OCI-M2 (cell line): Measurements from ENCODE around the gene FBXL19.

Experiments used
- DNase-seq: peaks from one replicate; lab custom pipeline; 2025; ENCODE audit not compliant: unreplicated experiment; lab: John Stamatoyannopoulos, UW

The FBXL19 gene

DNA sequence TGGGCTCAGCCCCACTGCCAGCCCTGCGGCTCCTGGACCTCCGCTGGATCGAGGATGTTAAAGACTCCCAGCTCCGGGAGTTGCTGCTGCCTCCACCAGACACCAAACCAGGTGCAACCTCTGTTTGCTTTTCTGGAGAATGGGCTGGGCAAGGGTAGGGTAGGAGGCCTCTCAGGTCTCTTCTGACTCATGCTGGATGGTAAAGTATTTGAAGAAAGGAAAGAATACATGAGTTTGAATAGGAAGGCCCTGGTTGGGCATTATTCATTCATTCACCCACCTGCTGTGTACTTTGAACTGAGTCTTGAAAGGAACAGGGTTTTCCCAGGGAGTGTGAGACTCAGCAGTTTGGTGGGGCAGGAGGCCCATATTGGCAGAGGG lies 19.0 kb downstream of the FBXL19 start:
- no peak for DNase-seq

DNA sequence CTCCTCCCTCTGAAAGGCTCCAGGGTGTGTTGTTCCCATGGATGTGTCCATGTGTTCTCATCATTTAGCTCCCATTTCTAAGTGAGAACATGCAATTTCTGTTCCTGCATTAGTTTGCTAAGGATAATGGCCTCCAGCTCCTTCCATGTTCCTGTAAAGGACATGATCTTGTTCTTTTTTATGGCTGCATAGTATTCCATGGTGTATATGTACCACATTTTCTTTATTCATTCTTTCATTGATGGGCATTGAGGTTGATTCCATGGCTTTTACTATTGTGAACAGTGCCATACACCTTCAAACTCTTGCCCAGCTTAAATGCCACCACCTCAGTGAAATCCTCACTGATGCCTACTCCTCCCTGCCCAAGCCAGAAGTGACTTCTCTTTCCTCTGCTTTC lies 21.0 kb downstream of the FBXL19 start:
- no peak for DNase-seq

DNA sequence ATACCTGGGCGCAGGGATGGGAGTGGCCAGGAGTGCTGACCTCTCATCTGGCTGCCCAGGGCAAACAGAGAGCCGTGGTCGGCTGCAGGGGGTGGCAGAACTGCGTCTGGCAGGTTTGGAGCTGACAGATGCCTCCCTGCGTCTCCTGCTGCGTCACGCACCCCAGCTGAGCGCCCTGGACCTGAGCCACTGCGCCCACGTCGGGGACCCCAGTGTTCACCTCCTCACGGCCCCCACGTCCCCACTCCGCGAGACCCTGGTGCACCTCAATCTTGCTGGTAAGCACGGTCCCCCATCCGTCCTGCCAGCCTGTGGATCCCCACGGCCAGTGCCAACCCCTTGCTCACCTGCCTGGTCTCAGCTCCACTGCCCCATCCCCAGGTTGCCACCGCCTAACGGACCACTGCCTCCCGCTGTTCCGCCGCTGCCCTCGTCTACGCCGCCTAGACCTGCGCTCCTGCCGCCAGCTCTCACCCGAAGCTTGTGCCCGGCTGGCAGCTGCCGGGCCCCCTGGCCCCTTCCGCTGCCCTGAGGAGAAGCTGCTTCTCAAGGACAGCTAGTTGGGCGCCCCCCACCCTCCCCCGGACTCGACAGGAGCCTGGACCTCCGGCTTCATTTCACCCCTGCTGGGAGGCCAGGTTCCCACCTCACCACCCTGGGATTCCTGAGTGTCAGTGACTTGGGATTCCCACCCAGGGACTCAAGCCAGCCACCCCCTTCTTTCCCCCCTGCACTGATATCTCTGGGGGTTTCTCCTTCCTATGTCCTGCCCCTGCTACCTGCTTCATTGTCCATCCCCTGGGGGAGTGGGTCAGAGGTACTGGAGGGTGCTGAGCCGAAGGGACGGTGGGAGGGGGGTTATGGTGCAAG lies 23.5 kb downstream of the FBXL19 start:
- DNase-seq = no peak

DNA sequence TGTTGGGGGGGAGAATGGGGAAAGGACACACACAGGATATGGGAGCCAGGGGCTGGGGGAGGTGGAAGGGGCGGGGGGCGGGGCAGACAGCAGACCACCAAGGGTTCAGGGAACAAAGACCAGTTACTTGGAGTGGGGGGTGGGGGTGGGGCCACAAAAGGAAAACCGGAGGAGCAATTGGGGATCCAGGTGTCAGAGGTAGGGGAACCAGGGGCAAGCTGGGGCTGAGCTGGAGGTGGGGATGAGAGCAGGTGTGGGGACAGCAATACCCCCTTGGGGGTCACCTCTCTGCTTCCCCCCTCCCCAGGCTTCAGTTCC lies 24.1 kb downstream of the FBXL19 start:
- no peak for DNase-seq

DNA sequence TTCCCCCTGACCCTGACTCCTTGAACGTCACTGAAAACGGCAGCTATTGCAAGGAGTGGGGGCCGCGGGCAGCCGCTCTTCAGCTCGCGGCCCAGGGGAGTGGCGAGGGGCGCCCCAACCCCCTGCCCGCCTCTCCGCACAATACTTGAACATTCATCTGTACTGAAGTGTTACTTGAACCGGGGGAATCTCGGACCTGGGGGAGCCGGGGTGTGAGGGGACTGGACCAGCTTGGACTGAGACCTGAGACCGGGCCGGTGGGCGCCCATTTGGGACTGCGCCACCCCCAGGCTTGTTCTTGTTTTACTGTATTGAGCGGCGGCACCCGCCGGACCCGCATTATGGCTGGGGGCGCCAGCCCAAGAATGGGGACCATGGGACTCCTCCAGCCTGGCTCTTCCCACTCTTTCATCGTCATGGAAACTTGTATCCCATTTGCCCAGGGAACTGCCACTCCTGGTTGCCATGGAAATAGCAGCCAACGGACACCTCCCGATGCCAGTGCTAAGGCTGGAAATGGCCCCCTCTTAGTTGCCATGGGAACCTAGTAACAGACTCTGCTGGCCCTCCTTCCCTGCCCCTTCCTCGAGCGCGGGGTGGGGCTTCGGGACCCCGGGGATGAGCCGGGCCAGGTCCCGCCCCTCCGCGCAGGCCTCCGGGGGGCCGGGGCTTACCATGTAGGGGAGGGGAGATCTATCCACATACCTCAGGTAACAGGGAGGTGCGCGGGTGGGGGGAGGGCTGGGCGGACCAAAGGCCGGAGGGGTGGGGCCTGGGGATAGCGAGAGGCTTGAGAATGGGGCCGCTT lies 24.7 kb downstream of the FBXL19 start:
- no peak for DNase-seq

DNA sequence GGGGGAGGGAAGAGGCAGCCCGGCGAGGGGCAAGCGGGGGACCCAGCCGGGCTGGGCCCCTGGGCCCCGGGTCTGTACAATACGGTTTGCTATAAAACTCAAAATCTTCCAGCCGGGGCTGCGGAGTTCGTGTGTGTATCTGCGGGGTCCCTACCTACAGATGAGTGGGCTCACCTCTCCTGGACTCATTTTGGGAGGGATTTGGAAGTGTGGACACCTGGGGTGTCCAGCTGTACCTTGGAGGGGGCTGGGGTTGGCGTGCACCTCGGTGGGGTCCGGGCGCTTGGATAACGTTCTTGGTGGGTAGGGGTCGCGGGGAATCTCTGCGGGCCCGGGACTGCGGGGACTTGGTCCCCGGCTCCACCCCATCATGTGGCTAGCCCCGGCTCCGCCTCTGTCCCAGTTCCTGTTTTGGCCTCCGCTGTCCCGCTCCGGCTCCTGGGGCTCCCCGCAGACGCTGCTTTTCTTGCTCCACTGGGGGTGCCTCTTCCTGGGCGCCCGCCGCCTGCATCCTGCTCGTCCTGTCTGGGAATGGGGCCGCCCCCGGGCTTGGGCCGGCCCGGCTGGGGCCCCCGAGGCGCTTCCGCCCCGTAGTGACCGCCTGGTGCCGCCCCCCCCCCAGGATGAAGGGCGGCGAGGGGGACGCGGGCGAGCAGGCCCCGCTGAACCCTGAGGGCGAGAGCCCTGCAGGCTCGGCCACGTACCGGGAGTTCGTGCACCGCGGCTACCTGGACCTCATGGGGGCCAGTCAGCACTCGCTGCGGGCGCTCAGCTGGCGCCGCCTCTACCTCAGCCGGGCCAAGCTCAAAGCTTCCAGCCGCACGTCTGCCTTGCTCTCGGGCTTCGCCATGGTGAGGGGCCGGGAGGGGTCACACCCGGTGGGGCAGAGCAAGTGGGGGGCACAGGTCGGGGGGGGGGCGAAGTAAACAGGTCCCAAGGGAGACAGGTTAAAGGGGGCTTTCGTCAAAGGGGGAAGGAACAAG lies 25.6 kb downstream of the FBXL19 start, which contains the start of gene ORAI3:
Gene ORAI3 (plus strand): TSS at position 402 of the 983 bp plus-strand sequence. CDS start 222 bp downstream, at position 624.
- DNase-seq = no peak

DNA sequence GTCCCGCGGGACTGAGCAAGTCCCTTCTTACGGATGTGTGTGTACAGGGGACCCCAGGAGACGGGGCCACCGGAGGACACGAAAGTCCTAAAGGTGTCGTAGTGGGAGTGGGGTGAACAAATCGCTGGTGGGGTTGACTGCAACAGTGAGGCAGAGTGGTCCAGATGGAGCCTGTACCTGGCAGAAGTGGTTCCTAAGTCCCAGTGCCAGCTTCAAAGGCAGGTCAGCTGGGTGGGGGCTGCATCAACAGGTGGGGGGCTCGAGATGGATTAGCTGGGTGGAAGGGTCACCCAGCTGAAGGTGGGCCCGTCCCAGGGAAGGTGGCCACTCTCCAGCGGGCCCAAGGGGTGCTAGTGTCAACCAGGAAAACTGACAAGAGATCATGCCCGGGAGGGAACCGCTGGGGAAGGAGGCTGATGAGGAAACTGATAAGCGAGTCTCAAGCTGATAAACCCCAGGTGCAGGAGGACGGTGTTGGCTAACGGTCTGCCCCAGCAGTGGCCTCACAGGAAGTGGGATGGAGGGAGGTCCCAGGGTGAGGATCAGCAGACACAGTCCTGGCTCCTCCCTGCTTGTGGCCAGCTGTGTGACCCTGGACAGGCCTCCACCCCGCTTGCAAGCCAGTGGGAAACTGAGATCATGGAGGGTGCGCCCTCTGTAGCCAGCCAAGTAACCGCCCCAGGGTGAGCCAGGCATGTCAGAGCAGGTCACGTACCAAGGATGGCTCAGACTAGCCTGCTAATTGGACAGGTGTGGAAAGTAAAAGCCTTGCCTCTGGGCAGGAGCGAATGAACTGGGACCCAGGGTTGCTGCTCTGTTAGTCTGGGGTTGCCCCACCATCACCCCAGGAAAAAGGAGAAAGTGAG lies 26.5 kb downstream of the FBXL19 start:
- DNase-seq = no peak

DNA sequence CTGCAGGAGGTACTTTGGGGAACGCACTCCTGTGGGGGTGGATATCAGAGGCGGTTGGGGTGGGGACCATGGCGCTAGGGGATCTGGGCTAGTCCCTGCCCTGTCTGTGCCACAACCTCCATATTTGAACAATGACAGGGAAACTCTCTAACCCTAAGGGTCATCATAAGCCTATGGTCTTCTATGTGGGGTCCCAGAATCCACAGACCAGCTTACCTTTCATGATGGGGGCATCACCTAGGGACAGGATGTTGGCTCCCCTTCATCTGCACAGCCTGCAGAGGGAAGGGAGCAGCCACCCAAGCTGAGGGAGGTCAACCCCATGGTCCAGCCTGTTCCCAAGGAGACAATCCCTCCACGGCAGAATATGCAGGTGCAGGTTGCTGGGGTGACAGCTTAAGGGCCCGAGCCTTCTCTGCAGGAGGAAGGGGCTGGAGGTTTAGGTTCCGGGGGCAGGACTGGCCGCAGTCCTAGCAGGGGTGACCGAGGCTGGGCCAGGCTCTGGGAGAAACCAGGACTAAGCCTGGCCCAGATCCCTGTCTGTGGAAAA lies 27.2 kb downstream of the FBXL19 start:
- DNase-seq = no peak

DNA sequence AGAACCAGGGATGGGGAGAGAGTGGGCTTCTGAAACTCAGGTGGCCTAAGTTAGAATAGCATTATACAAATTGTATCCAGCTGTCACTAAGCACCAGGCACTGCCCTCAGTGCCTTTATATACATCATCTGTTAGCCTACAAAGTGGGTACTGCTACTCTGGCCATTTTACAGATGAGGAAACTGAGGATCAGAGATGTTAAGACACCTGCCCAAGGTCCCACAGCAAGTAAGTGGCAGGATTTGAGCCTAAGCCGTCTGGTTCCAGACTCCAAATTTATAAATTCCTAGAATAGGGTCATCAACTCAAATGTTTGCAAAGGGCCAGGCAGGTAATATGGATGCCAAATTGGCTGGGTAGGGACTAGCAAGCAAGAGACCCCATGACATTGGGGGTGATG lies 27.8 kb downstream of the FBXL19 start:
- no peak for DNase-seq

DNA sequence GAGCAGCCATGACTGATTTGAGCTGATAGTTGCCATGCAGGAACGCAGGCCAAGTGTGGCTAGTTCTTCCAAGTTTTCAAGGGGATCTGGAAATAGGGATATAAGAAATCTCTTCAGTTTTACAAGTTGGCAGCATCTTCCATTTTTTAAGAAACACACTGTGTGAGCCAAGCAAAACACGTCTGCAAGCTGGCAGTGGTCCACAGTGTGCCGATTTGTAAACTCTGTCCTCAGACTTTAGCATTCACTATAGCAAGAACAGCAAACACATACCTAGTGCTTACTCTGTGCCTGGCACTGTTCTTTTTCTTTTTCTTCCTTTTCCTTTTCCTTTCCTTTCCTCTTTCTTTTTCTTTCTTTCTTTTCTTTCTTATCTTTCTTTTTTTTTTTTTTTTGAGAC lies 28.4 kb downstream of the FBXL19 start:
- DNase-seq = no peak

DNA sequence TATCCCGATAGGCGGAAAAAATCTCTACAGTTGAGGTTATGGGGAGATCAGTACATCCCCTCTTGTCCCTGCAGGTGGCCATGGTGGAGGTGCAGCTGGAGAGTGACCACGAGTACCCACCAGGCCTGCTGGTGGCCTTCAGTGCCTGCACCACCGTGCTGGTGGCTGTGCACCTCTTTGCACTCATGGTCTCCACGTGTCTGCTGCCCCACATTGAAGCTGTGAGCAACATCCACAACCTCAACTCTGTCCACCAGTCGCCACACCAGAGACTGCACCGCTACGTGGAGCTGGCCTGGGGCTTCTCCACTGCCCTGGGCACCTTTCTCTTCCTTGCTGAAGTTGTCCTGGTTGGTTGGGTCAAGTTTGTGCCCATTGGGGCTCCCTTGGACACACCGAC lies 29.7 kb downstream of the FBXL19 start:
- DNase-seq = no peak

DNA sequence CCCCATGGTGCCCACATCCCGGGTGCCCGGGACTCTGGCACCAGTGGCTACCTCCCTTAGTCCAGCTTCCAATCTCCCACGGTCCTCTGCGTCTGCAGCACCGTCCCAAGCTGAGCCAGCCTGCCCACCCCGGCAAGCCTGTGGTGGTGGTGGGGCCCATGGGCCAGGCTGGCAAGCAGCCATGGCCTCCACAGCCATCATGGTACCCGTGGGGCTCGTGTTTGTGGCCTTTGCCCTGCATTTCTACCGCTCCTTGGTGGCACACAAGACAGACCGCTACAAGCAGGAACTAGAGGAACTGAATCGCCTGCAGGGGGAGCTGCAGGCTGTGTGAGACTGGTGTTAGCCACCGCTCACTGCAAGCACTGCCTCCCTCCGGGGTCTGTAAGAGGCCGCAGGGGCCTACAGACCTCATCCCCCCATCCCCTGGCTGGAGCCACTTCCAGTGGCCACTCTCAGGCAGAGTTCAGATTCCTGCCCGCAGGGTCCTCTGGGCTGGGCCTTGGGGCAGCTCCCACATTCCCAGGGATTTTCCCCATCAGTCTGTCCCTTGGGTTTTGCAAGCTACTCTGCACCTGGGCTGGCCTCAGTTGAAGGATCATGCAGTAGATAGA lies 30.2 kb downstream of the FBXL19 start:
- DNase-seq = peak; percentile 49

DNA sequence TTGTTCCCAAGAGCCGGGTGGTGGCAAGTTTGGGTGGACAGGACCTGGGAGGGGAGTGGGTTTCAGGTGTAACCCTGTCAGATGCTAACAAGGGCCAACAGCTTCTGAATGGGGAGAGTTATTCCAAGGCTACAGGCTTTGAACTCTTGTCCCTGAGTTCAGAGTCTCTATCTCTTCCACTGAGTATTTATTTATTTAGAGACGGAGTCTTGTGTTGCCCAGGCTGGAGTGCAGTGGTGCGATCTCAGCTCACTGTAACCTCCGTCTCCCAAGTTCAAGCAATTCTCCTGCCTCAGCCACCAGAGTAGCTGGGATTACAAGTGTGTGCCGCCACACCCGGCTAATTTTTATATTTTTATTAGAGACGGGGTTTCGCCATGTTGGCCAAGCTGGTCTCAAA lies 31.6 kb downstream of the FBXL19 start:
- DNase-seq = no peak

DNA sequence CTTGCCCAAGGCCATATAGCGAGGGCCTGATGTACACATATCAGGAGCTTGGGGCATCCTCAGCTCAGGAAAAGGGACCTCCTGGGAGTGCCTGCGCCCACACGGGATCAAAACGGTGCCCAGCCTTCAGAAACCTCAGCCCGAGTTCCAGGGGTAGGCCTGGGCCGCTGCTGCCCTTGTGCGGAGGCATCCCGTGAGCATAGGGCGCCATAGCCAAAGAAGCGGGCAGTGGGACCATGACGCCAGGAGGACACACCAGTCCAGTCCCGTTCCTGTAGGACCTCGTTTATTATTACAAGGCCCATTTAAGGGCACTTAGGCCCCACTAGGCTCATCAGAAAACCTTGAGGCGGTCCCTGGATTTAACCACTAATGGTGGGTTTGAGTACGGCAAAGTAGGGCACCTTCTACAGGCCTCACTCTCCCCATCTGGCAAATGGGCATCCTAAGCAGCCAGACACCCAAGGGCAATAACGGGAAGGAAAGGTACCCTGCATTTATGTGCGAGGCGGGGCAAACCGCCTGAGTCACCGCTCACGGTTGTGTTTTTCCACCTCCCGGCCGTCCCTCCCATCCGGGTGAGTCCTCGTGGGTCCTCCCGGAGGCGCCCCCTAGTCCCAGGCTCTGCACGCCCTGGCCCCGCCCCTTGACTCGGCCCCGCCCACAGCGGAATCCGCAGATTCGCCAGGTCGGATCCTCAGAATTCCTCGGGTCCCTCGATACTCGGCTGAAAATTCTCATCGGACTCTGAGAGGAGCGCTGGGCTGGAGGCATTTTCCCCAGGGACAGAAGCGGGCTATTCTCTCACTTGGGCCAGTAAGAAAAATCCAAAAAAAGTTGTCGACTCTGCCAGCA lies 33.5 kb downstream of the FBXL19 start:
- DNase-seq = no peak

DNA sequence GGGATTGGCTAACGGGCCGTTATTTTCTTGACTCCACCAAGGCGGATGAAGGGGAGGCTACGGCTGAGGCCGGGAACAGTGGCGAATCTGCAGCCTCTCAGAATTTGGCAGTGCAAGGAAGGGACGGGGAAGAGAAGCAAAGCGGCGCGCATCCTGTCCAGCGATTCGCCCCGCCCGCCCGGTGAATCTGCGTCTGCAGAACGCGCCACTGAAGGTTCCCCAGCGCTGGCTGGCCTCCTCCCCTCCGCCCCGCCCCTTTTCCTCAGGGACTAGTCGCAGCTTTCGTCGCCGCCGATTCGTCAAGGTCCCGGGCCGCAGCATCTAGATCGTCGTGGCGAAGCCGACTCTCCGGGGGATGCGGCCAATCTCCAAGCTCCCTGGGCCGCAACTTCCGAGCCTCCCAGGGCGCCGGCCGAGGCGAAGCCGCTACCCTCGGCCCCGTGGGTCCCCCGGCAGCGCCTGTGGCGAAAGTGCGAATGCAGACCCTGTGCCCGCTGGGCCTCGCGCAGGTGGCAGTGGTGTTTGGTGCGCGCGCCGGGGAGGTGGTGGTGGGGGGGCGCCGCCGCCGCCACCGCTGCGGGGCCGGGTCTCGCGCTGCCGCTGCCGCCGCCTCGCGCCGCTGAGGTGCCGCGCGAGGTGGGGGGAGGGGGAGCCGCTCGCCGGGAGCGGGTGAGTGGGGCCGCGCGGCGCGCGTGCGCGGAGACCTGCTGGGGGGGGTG lies 34.2 kb downstream of the FBXL19 start, which contains the start of gene SETD1A:
Gene SETD1A (plus strand): TSS at position 299 of the 719 bp plus-strand sequence. CDS start 978 bp downstream, outside the sequence.
- peak; percentile 35 for DNase-seq

DNA sequence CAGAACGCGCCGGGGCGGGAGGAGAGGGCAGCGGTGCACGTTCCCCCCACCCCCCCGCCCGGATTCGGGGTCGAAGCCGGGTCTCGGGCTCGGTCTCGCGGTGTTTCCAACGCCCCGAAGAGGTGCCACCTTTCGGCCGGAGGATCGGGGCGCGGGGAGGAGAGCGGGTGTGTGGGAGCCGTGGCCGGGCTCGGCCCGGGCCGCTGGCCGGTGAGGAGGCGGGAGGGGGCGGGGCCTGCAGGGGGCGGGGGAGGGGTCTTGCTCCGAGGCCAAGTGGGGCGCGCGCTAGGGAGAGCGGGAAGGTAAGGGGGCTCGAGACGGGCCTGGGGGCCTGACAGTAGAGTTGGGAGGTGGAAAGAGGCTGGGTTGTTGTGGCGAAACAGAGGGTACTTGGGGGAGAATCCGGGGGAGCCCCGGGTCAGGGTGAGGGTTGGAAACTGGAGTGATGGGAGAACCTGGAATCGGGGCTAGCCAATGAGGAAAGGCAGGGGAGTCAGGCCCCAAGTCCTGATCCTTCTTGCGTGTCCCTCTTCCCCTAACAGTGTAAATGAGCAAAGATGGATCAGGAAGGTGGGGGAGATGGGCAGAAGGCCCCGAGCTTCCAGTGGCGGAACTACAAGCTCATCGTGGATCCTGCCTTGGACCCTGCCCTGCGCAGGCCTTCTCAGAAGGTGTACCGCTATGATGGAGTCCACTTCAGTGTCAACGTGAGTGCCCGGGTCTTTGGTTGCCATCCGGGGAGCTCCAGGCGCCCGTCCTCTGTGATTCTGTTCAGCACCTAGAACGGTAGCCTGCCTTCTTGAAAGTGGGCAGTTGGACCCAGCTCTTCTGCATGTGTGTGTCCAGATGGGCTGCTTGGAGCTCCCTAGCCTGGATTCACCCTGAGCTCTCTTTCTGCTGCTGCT lies 35.1 kb downstream of the FBXL19 start:
- no peak for DNase-seq

DNA sequence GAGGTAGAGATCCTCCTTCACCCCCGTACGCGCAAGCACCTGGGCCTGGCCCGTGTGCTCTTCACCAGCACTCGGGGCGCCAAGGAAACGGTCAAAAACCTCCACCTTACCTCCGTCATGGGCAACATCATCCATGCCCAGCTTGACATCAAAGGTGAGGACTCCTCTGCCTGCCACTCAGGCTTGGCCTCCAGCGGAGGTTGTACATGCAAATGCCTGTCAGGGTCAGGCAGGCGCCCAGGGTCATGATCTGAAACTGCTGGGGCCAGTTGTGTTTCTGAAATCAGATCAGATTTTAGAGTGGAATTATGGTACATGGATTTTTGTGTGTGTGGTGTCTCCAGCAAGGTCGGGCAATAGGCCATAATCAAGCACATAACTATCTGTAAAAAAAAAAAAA lies 38.0 kb downstream of the FBXL19 start:
- DNase-seq = no peak
